HTR-8/SVneo (cell line): Measurements from ENCODE around the gene ANKRD55.
"Not testable (repeated sequence)": the region's sequence is repeated elsewhere in the genome, so short reads cannot be mapped to it uniquely, and the experiment has no call there.

ENCODE experiments used
- DNase-seq: peaks from one replicate; pipeline ENCODE4 v3.0.0; 2011; ENCODE audit warnings: low spot score, mixed read lengths; ENCODE audit not compliant: insufficient read length
- FAIRE-seq: peaks from 2 replicates; lab custom pipeline; 2011; peaks lifted over from hg19 to GRCh38; lab: Jason Lieb, UNC

The ANKRD55 gene

DNA sequence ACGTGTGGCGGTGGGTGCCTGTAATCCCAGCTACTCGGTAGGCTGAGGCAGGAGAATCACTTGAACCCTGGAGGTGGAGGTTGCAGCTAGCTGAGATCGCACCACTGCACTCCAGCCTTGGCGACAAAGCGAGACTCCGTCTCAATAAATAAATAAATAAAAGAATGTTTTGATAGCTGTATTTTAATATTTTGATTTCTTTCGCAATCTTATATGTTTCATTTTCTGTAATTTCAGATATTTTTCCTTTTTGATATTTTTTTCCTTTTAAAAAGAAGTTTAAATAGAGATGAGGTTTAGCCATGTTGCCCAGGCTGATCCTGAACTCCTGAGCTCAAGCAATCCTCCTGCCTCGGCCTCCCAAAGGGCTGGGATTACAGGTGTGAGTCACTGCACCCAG, 82.4 kb downstream of the ANKRD55 start:
- not testable (repeated sequence) for FAIRE-seq, DNase-seq

DNA sequence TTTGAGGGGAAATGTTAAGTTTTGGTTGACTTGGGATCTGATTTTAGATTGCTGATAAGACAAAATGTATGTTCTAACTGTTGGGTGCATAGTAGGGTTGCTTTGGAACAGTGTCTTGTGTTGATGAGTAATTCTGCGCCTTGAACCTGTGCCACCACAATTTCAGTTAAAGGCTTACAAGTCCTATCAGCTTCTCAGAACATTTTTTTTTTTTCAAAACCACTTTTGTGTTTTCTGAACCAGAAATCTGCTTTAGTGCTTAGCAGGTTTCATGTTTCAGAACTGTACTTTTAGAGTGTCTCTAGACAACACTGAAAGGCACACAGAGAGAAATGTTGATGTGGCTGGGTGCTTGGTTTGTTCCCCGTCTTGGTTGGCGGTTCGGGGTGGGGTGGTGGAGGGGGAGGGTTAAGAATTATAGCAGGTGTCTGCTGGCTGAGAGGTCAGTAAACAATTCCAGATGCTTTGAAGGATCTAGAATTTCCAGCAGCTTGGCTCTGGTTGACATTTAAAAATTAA, 84.6 kb downstream of the ANKRD55 start:
- no peak for FAIRE-seq

DNA sequence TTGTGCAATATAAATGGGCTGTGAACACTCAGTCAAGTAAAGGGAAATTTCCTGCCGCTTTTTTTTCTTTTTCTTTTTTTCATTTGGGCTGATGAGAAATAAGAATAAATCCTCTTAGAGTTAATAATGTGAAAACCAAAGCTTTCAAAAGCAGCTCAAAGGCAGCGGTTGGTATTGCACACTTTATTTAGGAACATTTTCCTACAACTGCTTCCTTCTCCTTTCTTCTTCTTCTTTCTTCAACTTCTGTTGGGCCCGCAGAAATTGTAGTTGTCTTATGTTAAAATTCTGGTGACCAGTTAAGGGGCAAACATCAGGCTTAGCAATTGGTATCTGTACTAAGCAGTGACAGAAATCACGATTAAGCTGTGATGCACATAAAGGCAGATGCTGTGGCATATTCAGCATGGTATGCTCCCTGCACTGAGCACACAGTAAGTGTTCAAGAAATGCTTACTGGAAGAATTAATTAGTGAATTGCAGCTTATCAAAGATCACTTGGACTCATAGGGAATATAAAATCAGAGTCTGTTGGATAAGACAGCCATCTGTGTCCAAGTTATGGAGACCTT, 85.4 kb downstream of the ANKRD55 start:
- FAIRE-seq (no peak), DNase-seq (no peak)

More for the DNA sequence above, 84.6 kb downstream of the ANKRD55 start:
- DNase-seq = no peak

DNA sequence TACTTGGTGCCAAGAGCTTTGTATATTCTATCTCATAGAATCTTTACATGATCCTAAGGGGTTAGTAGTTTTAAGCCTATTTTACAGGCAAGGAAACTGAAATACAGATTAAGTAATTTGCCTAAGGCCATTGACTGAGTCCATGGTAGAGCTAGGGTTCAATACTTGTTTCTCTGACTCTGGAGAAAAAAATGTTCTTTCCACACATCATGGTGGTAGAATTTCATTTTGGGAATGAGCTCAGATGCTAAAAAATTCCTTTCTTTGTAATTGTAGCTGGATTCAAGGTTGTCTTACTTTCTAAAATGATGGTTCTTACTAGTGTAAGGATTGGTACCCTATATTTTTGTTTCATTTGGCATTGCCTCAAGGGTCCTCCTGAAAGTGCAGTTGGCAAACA, 86.0 kb downstream of the ANKRD55 start:
- no peak for FAIRE-seq
- DNase-seq = no peak

DNA sequence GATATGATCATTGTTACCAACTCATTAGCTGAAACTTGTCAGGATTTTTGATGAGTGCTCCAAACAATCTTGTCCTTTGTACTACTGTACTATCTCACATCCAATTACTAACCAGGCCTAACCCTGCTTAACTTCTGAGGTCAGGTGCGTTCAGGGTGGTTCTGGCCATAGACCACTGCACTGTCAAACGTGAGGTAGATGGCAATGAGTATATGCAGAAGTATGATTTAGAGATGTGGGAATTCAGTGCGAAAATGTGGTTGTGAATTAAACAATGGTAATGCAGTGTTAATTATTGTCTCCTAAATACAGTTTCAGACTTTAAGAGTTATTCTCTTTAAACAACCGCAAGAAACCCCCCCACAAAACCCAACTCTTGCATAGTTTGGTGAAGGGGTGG, 86.5 kb downstream of the ANKRD55 start:
- DNase-seq (no peak), FAIRE-seq (no peak)

DNA sequence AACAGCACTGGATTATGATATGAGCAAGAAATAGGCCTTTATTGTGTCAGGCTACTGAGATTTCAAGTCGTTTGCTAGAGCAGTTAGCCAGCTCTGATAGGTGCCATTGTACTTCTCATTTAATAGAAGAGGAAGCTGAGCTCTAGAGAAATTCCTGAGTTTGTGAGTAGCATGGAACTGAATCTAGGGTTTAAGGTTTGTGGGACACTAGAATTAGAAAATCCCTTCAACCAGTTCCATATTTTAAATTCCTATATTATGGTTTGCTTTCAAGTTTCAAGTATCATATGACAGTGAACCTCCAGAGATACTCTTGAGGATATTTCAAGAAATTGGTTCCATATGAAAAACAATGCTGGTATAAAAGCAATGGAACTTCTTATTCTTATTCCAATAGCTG, 87.6 kb downstream of the ANKRD55 start:
- DNase-seq = no peak
- FAIRE-seq = no peak

DNA sequence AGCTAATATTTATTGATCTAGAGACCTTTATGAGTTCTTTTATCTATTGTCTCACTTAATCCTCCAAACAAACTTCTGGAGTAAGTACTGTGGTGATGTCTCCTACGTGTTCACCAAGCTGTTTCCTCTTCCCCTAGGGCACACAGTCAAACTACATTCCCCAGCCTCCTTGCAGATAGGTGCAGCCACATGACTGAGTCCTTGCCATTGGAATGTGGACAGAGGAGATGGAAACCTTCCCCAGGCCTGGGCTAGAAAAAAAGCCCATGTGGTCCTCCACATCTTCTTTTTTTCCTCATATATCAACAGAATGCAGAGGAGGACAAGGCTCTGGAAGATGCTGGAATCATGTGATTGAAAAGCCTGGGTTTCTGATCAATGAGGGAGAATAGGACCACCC, 88.0 kb downstream of the ANKRD55 start:
- DNase-seq = no peak
- FAIRE-seq = no peak

DNA sequence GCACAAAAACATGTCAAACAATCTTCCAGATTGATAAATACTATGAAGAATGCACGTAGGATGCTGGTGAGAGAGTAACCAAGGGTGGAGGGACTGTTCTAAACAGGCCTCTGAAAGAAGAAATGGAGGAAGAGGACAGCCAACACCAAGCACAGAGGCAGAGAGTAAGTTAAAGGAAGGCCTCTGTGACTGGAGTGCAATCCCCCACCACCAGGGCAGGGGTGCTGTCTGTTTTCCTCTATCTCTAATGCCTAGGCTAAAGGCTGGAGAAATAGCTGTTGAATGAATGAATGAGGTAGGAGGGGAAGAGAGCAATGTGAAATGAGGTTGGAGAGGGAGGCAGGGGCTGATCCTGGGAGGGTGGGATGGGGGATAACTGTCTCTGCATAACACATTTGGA, 88.9 kb downstream of the ANKRD55 start:
- DNase-seq (no peak), FAIRE-seq (no peak)

DNA sequence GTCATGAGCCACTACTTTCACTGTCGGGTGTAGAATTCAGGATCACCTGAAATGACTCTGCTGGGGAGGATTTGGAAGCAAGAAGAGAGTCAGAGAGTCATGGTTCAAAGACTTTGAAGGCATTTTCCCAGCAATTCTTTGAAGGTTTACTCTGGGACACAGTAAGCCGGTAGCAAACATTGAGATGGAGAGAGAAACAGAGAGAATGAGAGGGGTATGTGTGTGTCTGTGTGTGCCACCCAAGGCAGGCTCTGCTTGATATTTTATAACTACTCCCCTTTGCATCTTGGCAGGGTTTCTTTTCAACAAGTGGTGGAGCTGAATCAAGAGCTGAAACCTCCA, 89.8 kb downstream of the ANKRD55 start:
- FAIRE-seq = no peak
- no peak for DNase-seq

DNA sequence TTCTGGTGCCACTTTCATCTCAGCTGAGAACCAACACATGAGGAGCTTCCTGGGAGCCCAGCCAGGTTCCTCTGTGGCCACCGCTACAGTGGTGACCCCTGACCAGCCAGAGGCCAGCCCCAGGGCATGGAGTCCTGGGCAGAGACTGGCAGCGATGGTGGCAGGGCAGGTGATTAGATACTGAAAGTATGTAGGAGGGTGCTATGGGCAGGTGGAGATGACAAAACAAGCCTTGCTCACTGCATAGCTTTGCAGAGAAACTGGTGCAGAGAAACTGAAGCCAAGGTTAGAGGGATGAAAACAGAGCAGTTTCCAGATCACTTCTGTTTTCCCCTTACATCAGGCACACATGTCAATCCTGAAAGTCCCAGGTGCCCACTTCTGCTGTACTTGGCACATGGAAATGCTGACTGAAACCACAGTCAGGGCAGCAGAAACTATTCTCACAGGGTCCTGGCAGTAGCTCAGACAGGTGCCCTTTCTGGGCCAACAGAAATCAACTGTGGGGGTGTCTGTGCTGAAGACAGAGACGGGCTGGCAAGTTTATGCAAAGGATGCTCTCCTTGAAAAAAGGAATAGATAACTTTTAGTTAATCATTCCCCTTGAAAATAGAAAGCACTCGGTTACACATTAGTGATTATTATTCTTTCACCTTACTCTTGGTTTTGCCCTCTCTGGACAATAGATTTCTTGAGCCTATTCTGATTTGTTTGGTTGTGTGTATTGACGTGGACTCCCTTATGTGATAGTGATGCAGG, 90.3 kb downstream of the ANKRD55 start:
- FAIRE-seq (no peak), DNase-seq (no peak)

DNA sequence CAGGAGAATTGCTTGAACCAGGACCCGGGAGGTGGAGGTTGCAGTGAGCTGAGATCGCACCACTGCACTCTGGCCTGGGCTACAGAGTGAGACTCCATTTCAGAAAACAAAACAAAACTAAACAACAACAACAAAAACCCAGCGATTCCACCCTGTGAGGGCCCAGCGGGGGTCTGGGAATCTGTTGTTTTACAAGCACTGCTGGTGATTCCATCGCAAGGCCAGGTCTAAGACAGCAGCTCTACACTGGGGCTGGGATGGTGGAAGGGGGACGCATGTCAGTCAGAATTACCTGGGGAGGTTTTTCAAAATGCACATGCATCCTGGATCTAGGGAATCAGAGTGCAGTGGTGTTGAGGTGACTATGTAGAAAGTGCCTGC, 90.9 kb downstream of the ANKRD55 start:
- DNase-seq = no peak
- no peak for FAIRE-seq

DNA sequence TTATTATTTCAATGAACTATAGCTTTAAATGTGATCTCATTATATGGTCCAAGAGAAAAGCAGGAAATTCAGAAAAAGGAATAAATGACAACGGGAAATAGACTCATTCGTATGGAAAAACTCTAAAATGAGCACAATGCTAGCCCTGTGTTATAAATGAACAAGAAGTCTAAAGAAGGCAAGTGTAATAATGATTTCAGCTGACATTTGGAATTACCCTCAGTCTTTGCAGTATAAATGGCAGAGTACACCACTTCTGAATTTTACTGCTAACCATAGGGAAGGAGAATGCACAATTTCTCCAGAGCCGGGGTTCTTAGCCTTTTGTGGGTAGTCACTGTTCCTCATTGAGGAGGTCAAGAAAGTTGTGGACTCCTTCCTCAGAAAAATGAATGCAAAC, 93.1 kb downstream of the ANKRD55 start:
- DNase-seq (no peak), FAIRE-seq (no peak)

DNA sequence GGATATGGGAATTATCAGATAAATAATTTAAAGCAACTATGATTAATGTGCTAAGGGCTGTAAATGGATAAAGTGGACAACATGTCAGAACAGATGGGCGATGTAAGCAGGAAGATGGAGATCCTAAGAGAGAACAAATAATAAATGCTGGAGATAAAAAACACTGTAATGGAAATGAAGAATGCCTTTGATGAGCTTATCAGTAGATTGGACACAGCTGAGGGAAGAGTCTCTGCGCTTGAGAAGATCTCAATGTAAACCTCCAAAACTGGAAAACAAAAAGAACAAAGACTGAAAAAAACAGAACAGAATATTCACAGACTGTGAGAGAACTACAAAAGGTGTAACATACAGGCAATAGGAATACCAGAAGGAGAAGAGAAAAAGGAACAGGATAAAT, 102.5 kb downstream of the ANKRD55 start:
- DNase-seq (no peak), FAIRE-seq (no peak)

DNA sequence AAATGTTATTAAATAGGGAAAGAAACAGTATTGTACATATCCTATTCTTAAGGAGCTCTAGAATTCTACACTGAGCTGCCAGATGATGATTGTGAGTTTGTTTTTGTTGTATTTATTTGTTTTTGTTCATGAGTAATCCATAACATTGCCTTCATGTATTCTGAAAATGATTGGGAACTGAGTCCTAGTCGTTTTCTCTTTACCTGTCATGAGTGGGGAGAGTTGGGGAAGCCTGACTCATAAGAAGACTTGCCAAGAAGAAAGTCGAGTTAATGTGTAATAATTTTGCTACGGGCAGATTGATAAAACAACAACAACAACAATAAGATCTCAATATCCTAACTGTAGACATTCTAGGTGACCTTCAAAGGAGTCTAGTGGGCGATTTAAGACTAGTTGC, 103.8 kb downstream of the ANKRD55 start:
- FAIRE-seq = no peak
- DNase-seq = no peak

DNA sequence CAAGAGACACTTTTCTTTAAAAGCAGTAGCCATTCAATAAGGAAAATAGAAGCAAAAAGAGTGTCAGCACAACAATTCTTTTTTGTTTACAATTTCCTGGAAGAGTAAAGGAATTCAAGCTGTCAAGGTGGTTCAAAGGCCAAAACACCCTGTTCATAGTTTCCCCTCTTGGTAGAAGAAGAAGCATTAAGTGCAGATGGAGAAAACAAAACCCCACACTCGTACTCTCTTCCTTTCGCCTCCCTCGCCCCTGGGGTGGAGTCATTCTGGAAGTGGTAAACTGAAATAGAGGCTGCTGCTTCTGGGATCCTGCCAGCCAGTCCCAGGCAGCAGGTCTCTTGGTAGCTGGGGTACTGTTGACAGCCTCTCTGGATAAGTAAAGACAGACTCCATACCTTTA, 105.0 kb downstream of the ANKRD55 start:
- DNase-seq = no peak
- FAIRE-seq = no peak

DNA sequence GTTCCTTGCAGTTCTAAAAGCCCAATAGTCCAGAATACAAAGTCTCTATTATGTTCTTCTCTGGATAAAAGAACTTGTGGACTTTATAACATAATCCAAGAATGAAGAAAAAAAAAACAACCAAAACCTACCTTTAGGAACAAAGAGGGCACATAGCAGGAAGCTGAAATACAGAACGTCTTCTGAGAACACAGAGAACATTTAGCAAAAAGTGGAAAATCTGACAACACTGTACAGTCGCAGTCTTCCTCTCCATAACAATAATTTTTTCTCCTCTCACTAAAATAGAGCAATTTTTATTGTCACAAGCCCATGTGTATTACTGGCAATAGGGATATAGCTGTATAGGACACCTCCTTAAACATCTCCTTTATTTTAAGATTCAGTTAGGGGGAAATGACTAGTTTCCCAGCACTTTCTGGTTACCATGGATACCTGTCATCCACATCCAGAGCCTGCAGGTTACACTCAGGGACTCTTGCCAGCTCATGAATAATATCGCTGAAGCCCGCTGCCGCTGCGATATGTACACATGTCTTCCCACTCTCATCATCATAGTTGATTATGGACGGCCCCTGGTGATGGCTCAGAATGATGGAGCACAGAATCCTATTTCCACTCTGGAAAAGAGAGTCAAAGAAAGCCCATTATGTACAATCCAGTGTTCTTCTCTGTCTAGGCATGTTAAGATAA, 106.5 kb downstream of the ANKRD55 start:
- FAIRE-seq (no peak), DNase-seq (no peak)

DNA sequence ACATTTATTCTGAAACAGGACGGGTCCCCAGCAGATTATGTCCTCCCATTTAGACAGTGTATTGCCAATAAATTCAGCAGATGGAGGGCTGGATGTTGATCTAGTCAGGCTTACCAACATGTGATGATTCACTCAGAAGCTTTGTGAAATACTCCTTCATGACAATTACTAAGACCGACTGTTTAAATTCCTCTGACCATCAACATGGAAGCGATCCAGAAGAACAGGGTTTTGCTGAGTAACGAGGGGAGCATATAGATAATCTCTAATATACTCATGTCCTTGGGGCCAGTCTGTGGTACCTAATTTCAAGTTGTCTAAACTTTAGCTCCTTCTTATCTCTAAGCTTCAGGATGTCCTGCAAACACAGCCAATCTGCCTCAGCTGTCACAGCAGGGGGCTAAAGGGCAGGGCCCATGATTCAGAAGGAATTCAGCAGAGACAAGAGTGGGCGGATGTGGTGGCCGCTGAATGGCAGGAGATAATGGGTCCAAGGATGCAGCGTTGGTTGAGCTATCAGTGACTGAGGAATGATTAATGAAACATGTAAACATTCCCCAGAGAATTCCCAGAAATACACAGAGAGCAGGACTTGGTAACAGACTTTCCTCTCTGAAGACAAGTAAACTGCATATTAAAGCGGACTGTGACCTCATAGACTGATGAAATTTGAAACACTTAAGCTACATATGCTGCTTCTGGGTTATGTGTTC, 109.4 kb downstream of the ANKRD55 start:
- FAIRE-seq (no peak), DNase-seq (peak; percentile 95)

DNA sequence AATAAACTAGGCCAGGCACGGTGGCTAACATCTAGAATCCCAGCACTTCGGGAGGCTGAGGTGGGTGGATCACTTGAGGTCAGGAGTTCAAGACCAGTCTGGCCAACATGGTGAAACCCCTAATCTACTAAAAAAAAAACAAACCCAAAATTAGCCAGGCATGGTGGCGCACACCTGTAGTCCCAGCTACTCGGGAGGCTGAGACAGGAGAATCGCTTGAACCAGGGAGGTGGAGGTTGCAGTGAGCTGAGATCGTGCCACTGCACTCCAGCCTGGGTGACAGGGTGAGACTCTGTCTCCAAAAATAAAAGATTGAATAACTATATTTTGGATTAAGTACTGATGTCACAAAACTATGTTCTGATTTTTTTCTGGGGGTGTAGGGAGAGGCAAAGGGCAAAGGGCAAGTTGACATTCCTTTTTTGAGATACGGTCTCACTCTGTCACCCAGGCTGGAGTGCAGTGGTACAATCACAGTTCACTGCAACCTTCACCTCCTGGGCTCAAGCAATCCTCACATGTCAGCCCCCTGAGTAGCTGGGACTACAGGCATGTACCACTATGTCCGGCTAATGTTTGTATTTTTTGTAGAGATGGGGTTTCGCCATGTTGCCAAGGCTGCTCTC, 110.7 kb downstream of the ANKRD55 start:
- FAIRE-seq, DNase-seq: not testable (repeated sequence)

DNA sequence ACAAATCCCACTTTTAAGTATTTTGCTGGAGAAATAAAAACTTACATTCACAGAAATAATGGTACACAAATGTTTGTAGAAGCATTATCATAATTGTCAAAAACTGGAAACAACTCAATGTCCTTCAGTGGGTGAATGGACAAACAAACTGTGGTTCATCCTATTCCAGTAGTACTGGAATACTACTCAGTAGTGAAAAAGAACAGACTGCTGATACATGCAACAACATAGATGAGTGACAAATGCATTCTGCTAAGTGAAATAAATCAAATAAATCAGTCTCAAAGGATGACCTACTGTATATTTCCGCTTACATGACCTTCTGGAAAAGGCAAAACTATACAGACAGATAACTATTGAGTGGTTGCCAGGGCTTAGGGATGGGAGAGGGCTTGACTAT, 114.1 kb downstream of the ANKRD55 start:
- DNase-seq (no peak), FAIRE-seq (no peak)

DNA sequence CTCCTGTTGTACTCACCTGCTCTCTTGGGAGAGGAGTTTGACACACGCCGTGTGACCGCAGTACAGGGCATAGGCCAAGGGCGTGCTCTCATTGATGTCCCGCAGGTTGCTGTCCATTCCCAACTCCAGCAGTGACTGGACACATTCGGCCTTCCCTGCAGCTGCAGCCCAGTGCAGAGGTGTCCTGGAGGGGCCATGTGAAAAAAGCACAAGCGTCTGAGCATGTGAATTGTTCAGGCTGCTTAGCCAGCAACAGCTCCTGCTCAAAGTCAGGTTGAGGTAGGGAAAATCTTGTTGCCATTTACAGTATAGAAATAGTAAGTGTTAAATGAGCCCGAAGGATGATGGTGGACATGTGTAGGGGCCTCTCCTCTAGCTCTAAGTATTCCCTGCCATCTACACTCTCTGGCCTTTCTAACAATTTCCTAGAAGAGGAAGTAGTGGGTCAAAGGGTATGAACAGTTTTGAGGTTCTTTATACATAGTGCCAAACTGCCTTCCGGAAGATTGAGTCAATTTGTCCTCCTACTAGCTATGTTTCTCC, 116.5 kb downstream of the ANKRD55 start:
- FAIRE-seq = no peak
- no peak for DNase-seq
